Muscle of leg (tissue), 11 donors: ENCODE results near the gene ILK. TPM values are rescaled to one million over a fixed set of nuclear protein-coding genes. Genes with fewer than 3 reads are reported as not detected.
A peak's percentile ranks its signal among the peaks of the same experiment; 100 is the strongest.

Experiments
- DNase-seq: peaks from one replicate; pipeline ENCODE4 v3.0.0; 2013
- H3K27ac ChIP-seq: one replicate; pipeline ENCODE4 v1.5.1; 2013; ENCODE audit warnings: mild to moderate bottlenecking, low read length, control low read depth
- H3K27me3 ChIP-seq: one replicate; pipeline ENCODE4 v1.6.1; 2013; ENCODE audit warnings: low read length; ENCODE audit not compliant: control insufficient read depth, insufficient read depth
- H3K36me3 ChIP-seq: one replicate; pipeline ENCODE4 v1.6.1; 2013; ENCODE audit warnings: low read length; ENCODE audit not compliant: control insufficient read depth, insufficient read depth
- H3K4me1 ChIP-seq: one replicate; pipeline ENCODE4 v1.6.1; 2013; ENCODE audit warnings: low read length; ENCODE audit not compliant: control insufficient read depth, insufficient read depth
- H3K4me3 ChIP-seq: one replicate; pipeline ENCODE4 v1.5.1; 2013; ENCODE audit warnings: low read length, control low read depth
- H3K9me3 ChIP-seq: replicated peaks from 2 replicates; pipeline ENCODE4 v1.6.1; 2013; ENCODE audit warnings: low read depth, low read length; ENCODE audit not compliant: control insufficient read depth
- WGBS: methylation state at CpG from one replicate; pipeline ENCODE4 v1.1.5; 2013; ENCODE audit warnings: missing lambda C conversion rate; ENCODE audit not compliant: insufficient coverage; 5-methylcytosine and 5-hydroxymethylcytosine counted together
- polyA plus RNA-seq, 8 donors: library from polyadenylated mRNA; unstranded; fragments of 120-200 nt; gene quantifications; one replicate each; pipeline versions ENCODE4 v1.2.1 to v1.2.3, GENCODE V29; 2013; ENCODE audit warnings: inconsistent platforms in 1 of 8, low replicate concordance in 1 of 8; ENCODE audit not compliant: insufficient read length in 8 of 8, insufficient read depth in 1 of 8
- total RNA-seq: library from RNA; stranded (reverse); fragments of 120-200 nt; gene quantifications from one replicate; pipeline ENCODE4 v1.2.4, GENCODE V29; 2013

Gene ILK
- total and polyA plus RNA-seq, 9 donors = 139 to 165 (median 148) TPM

DNA sequence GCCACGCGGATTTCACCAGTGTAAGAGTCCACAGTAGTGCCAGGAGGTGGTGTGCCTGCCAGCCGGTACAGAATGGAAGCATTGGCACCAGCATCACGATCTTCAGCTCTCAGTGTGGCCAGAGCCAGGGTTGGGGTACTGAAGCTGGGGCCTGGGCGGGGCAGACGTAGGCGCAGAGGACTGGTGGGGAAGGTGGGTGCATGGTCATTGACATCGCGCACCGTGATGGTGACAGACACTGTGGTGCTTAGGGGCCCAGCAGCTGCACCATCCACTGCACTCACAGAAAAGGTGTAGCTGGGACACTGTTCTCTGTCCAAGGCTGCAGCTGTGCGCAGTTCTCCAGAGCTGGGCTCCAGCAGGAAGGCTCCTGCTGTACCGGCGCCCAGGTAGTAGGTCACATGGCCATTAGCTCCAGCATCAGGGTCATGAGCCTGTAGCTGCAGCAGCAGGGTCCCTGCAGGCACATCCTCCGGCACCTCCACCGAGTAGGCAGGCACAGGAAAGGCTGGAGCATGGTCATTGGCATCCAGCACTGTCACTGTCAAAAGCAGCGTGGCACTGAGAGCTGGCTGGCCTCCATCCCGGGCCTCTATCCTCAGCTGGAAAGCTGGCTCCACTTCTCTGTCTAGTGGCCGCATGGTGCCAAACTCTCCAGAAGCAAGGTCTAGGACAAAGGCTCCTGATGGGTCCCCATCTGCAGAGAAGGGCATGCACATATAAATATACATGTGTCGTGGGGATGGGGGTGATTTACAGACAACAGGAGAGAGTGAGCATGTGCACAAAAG, 23.6 kb downstream of the ILK start:
- H3K9me3 ChIP-seq = no peaks in the 10 kb centered on the region
- peaks cover 3% of the 10 kb centered on the region for H3K4me1 ChIP-seq
- 87% methylated on average over 18 of the region's 19 CpGs for WGBS
- peaks cover 90% of the 10 kb centered on the region for H3K36me3 ChIP-seq
- H3K27me3 ChIP-seq = no peaks in the 10 kb centered on the region
- H3K4me3 ChIP-seq = no peak overlapping the region
- no peak overlapping the region for H3K27ac ChIP-seq
- DNase-seq = no peak

DNA sequence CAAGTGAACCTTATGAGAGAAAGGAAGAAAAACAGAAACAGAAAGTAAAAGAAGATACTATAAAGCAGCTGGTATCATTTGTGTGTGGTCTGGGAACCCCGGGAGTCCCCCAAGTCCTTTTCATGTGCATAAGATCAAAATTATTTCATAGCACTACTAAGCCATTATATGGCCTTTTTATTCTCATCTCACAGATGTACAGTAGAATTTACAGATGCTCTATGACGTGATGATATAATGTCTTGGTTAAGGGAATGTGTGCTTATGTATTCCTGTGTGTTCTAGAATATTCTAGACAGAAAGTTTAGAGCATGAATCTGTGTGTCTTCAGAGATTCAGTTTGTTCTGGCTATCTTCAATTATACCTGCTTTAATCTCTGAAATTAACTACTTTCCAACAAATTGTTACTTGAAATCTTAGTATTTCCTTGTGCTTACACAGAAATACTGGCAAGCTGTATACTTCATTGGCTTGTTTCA, 24.2 kb downstream of the ILK start:
- H3K27me3 ChIP-seq = no peaks in the 10 kb centered on the region
- peaks cover 90% of the 10 kb centered on the region for H3K36me3 ChIP-seq
- no peak overlapping the region for H3K4me3 ChIP-seq
- no peaks in the 10 kb centered on the region for H3K9me3 ChIP-seq
- no CpG with 5 or more reads among the region's 2 CpGs for WGBS
- DNase-seq = no peak
- peaks cover 3% of the 10 kb centered on the region for H3K4me1 ChIP-seq
- no peak overlapping the region for H3K27ac ChIP-seq

DNA sequence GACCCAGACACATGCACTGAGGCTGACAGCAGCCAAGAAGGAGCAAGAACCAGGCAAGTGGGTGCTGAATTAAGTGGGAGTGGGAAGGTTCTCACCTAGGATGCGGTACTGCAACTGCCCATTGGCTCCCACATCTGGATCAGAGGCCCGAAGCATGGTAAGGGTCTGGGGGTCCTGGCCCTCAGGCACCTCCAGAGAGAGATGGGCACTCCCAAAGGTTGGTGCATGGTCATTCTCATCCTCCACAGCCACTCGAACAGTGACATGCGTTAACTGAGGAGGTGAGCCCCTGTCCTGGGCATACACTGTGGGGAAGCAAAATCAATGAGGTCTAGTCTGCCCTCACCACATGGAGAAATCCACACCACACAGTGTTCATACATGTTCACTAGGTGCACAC, 25.0 kb downstream of the ILK start:
- Histone ChIP-seq H3K36me3 (peaks cover 90% of the 10 kb centered on the region), H3K4me1 (peaks cover 3% of the 10 kb centered on the region), H3K4me3 (no peak overlapping the region), H3K27ac (no peak overlapping the region), H3K9me3 (no peaks in the 10 kb centered on the region), H3K27me3 (no peaks in the 10 kb centered on the region)
- 94% methylated on average over 3 of the region's 4 CpGs for WGBS
- DNase-seq = no peak

DNA sequence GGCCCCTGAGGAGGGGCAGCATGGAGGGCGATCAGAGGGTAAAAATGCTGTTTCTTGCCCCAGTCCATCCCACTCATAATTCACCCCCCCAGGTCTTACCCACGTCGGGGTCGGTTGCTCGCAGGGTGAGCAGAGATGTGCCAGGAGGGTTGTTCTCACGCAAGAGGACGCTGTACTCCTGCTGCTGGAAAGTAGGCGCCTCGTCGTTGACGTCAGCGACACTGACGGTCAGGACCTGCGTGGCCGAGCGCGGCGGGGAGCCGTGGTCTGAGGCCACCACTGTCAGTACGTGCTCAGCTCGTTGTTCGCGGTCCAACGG, 26.0 kb downstream of the ILK start:
- Histone ChIP-seq H3K9me3 (no peaks in the 10 kb centered on the region), H3K27ac (no peak overlapping the region), H3K4me1 (peaks cover 3% of the 10 kb centered on the region), H3K4me3 (no peak overlapping the region), H3K36me3 (peaks cover 90% of the 10 kb centered on the region), H3K27me3 (no peaks in the 10 kb centered on the region)
- whole genome bisulfite sequencing = 87% methylated on average over 23 of the region's 24 CpGs
- no peak for DNase-seq

DNA sequence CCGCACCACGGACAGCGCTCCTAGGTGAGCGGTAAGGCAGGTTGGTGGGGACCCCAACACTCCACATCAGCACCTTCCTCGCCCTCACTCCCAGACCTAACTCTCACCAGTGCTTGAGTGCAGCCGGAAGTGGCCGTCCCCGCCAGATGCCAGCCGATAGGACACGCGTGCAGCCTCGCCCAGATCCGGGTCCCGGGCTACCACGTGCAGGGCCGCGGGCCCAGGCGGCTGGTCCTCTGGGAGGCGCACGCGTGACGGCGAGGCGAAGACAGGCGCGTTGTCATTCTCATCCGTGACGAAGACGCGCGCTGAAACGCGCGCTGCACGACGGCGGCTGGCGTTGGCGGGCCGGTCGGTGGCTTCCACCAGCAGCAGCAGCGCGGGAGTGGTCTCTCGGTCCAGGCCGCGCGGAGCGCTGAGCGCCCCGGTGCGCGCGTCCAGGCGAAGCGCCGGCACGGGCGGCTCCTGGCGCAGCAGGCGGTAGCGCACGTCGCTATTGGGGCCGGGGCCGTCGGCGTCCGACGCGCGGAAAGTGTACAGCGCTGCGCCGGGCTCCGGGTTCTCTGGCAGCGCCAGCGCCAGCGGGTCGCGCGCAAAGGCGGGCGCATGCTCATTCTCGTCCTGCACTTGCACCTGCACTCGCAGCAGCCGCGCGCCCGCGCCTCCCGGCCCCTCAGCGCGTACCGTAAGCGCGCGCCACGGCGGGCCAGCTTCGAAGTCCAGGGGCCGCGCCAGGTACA, 26.5 kb downstream of the ILK start:
- Histone ChIP-seq H3K4me3 (no peak overlapping the region), H3K36me3 (peaks cover 84% of the 10 kb centered on the region), H3K27ac (no peak overlapping the region), H3K27me3 (no peaks in the 10 kb centered on the region), H3K4me1 (peaks cover 5% of the 10 kb centered on the region), H3K9me3 (no peaks in the 10 kb centered on the region)
- DNase-seq = no peak
- 69% methylated on average over 100 of the region's 102 CpGs for WGBS

DNA sequence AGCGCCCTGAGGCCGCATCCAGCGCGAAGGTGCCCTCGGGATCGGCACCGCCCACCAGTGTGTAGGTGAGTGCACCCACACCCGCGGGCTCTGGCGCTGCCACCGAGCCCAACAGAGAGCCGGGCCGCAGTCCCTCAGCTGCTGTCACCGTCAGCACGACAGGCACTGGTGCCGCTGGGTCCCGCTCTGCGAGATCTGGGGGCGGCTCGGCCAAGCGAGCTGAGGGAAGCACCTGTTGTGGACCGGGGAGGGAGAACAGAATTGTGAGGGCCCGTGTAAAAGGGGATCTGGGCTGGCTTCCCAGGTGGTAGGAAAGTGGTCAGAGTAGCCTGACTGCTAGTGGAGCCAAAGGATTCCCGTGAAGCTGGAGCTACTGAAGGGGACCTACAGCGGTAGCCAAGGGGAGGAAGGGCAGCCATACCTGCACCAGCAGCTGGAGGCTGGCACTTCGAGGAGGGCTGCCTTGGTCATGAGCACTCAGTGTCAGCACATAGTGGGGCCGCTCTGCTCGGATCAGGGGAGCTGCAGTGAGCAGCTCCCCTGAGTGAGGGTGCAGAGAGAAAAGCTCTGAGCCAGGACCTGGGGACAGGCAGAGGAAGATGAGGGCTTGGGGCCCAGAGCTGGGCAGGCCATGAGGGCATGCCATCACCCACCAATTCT, 27.2 kb downstream of the ILK start:
- Histone ChIP-seq H3K27ac (no peak overlapping the region), H3K27me3 (no peaks in the 10 kb centered on the region), H3K36me3 (peaks cover 77% of the 10 kb centered on the region), H3K9me3 (no peaks in the 10 kb centered on the region), H3K4me1 (peaks cover 12% of the 10 kb centered on the region), H3K4me3 (no peak overlapping the region)
- WGBS = 68% methylated on average over 28 of the region's 28 CpGs
- DNase-seq = peak; percentile 10

DNA sequence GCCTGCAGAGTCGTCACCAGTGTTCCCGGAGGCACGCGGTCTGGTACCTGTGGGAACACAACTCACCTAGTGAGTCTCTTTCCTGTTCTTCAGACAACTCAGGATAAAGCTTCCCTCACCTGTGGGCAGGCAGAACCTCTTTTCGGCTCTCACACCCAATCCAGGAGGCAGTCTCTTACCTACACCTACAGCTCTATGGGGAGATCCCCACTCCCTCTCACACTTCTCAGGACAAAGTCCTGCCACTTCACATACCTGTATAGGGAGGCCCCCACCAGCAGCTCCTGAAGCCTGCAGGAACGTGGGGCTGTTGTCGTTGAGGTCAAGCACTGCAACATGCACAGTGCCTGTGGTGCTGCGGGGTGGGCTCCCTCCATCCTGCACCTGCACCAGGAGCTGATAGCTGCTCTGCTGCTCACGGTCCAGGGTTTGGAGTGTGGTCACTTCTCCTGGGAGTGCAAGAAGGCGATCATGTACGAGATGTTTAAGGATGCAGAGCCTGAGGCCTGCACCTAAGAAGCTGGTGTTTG, 27.9 kb downstream of the ILK start:
- peaks cover 72% of the 10 kb centered on the region for H3K36me3 ChIP-seq
- no peak overlapping the region for H3K4me3 ChIP-seq
- H3K27me3 ChIP-seq = no peaks in the 10 kb centered on the region
- WGBS = 73% methylated on average over 10 of the region's 11 CpGs
- no peak overlapping the region for H3K27ac ChIP-seq
- DNase-seq = no peak
- H3K4me1 ChIP-seq = peaks cover 18% of the 10 kb centered on the region
- no peaks in the 10 kb centered on the region for H3K9me3 ChIP-seq

DNA sequence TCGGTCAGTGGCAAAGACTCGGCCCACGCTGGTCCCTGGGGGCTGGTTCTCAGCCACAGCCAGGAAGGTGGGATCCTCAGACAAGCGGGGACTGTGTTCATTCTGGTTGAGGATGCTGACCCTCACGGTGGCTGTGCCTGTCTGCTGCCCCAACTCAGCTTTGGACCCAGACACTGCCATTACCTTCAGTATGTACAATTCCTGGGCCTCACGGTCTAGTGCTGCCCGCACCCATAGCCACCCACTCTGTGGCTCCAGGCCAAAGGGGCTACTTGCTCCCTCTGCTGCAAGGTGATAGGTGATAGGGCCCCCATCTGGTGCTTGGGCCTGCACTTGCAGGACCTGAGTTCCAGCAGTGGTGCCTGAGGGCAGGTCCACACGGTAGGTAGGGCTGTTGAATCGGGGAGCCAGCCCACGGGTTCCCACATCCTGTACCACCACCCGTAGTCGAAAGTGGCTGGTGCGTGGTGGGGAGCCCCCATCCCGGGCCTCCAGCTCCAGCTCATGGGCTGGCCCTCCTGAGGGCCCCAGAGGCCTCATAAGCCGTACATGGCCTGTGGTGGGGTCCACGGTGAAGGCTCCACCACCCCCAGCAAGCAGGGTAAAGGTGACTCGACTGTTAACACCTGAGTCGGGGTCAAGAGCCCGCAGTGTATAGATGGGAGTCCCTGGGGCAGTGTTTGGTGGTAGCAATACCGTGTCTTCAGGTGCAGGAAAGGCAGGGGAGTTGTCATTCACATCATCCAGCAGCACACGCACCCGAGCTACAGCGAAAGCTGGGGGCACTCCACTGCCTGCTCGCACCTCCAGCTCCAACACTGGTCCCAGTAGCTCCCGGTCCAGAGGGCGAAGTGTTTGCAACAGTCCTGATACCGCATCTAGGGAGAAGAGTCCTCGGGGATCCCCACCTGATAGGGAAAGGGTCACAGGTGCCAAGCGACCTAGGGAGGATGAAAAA, 28.8 kb downstream of the ILK start:
- Histone ChIP-seq H3K4me1 (peaks cover 26% of the 10 kb centered on the region), H3K36me3 (peaks cover 69% of the 10 kb centered on the region), H3K27ac (no peak overlapping the region), H3K9me3 (no peaks in the 10 kb centered on the region), H3K27me3 (no peaks in the 10 kb centered on the region), H3K4me3 (no peak overlapping the region)
- WGBS = 82% methylated on average over 23 of the region's 29 CpGs
- no peak for DNase-seq
